ENCODE results near the gene SPATS2L. TPM values are rescaled to one million over a fixed set of nuclear protein-coding genes. Genes with fewer than 3 reads are reported as not detected.

The SPATS2L gene
- total and polyA plus RNA-seq, 2 of the 13 experiments (the other 11 are each of a cell fraction or from before 2014, with no cell fraction given), result 154 to 212 TPM

- TF ChIP-seq, protein P1, sequence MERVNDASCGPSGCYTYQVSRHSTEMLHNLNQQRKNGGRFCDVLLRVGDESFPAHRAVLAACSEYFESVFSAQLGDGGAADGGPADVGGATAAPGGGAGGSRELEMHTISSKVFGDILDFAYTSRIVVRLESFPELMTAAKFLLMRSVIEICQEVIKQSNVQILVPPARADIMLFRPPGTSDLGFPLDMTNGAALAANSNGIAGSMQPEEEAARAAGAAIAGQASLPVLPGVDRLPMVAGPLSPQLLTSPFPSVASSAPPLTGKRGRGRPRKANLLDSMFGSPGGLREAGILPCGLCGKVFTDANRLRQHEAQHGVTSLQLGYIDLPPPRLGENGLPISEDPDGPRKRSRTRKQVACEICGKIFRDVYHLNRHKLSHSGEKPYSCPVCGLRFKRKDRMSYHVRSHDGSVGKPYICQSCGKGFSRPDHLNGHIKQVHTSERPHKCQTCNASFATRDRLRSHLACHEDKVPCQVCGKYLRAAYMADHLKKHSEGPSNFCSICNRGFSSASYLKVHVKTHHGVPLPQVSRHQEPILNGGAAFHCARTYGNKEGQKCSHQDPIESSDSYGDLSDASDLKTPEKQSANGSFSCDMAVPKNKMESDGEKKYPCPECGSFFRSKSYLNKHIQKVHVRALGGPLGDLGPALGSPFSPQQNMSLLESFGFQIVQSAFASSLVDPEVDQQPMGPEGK (CRISPR knock-in tag; IDR thresholded peaks at IDR 0.05), result peak; percentile 73
- TF ChIP-seq ZNF44 (CRISPR knock-in tag; IDR thresholded peaks at IDR 0.05) (no peak), NCOA1 (CRISPR knock-in tag; IDR thresholded peaks at IDR 0.05) (no peak), ZSCAN20 (CRISPR knock-in tag; IDR thresholded peaks at IDR 0.05; ENCODE audit: borderline replicate concordance) (peak; percentile 39; the same call in 1 of the 2 replicates), NCOA2 (CRISPR knock-in tag; IDR thresholded peaks at IDR 0.05) (peak; percentile 97), HCFC1 (IDR thresholded peaks at IDR 0.05; ENCODE audit: low read depth, low read length) (no peak), ZNF33B (CRISPR knock-in tag; IDR thresholded peaks at IDR 0.05) (no peak), GTF3A (CRISPR knock-in tag; conservative IDR thresholded peaks at IDR 0.05) (peak; percentile 89; the same call in 1 of the 2 replicates), EZH2 (conservative IDR thresholded peaks at IDR 0.05; ENCODE audit: low read depth, low read length) (no peak), NR3C1 (CRISPR knock-in tag; IDR thresholded peaks at IDR 0.05) (no peak), ZBTB8A (CRISPR knock-in tag; IDR thresholded peaks at IDR 0.05; ENCODE audit: borderline replicate concordance, low read depth) (0 out of 2 replicates have a peak, but pooled peaks have one; percentile 61), ZNF580 (CRISPR knock-in tag; IDR thresholded peaks at IDR 0.05; ENCODE audit: borderline replicate concordance, low read depth) (no peak), ZNF773 (CRISPR knock-in tag; IDR thresholded peaks at IDR 0.05; ENCODE audit: borderline replicate concordance) (no peak), ZNF205 (CRISPR knock-in tag; IDR thresholded peaks at IDR 0.05) (peak; percentile 80; the same call in 1 of the 2 replicates), ZNF296 (CRISPR knock-in tag; conservative IDR thresholded peaks at IDR 0.05) (no peak), GATAD1 (CRISPR knock-in tag; IDR thresholded peaks at IDR 0.05) (peak; percentile 68; the same call in 1 of the 2 replicates), BORCS8-MEF2B (CRISPR knock-in tag; IDR thresholded peaks at IDR 0.05) (peak; percentile 59; the same call in 1 of the 2 replicates), CAMTA2 (CRISPR knock-in tag; IDR thresholded peaks at IDR 0.05; ENCODE audit: borderline replicate concordance) (0 out of 2 replicates have a peak, but pooled peaks have one; percentile 31), TEAD2 (CRISPR knock-in tag; IDR thresholded peaks at IDR 0.05) (no peak), ATM (IDR thresholded peaks at IDR 0.05; ENCODE audit: borderline replicate concordance) (no peak)
- TF ChIP-seq, protein P2, sequence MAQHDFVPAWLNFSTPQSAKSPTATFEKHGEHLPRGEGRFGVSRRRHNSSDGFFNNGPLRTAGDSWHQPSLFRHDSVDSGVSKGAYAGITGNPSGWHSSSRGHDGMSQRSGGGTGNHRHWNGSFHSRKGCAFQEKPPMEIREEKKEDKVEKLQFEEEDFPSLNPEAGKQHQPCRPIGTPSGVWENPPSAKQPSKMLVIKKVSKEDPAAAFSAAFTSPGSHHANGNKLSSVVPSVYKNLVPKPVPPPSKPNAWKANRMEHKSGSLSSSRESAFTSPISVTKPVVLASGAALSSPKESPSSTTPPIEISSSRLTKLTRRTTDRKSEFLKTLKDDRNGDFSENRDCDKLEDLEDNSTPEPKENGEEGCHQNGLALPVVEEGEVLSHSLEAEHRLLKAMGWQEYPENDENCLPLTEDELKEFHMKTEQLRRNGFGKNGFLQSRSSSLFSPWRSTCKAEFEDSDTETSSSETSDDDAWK (CRISPR knock-in tag; IDR thresholded peaks at IDR 0.05), result no peak
- TF ChIP-seq, protein P3, sequence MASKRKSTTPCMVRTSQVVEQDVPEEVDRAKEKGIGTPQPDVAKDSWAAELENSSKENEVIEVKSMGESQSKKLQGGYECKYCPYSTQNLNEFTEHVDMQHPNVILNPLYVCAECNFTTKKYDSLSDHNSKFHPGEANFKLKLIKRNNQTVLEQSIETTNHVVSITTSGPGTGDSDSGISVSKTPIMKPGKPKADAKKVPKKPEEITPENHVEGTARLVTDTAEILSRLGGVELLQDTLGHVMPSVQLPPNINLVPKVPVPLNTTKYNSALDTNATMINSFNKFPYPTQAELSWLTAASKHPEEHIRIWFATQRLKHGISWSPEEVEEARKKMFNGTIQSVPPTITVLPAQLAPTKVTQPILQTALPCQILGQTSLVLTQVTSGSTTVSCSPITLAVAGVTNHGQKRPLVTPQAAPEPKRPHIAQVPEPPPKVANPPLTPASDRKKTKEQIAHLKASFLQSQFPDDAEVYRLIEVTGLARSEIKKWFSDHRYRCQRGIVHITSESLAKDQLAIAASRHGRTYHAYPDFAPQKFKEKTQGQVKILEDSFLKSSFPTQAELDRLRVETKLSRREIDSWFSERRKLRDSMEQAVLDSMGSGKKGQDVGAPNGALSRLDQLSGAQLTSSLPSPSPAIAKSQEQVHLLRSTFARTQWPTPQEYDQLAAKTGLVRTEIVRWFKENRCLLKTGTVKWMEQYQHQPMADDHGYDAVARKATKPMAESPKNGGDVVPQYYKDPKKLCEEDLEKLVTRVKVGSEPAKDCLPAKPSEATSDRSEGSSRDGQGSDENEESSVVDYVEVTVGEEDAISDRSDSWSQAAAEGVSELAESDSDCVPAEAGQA (IDR thresholded peaks at IDR 0.05; ENCODE audit: low read depth), result no peak
- TF ChIP-seq, protein P3 (CRISPR knock-in tag; IDR thresholded peaks at IDR 0.05; ENCODE audit: borderline replicate concordance), result peak; percentile 79; the same call in 1 of the 2 replicates
These were observed 12.5 kb downstream of the SPATS2L start (continued) for GRCh38 chr2:200318940-200319435.
